ENCODE data around the gene GALNT2.

GRCh38 chr1:230054092-230054749, 12.8 kb upstream of the GALNT2 start:
- TF ChIP-seq CTCF (IDR thresholded peaks at IDR 0.05) (no peak), EP300 (IDR thresholded peaks at IDR 0.05) (no peak), POLR2A (IDR thresholded peaks at IDR 0.05) (no peak)

Measured in tibial nerve (tissue), 4 donors.